Stimulated activated CD4-positive, alpha-beta T cell treated with anti-CD3 and anti-CD28 coated beads, Interleukin-15, amount 100 ng/mL, for 1 hour (primary cell): Measurements from ENCODE around the gene ASCC3.

ENCODE experiments used
- DNase-seq, 2 donors: peaks; one replicate each; pipeline ENCODE4 v3.0.0-alpha.2; 2020; ENCODE audit warnings: low read depth in 1 of 2, low spot score in 1 of 2

ASCC3 gene

DNA sequence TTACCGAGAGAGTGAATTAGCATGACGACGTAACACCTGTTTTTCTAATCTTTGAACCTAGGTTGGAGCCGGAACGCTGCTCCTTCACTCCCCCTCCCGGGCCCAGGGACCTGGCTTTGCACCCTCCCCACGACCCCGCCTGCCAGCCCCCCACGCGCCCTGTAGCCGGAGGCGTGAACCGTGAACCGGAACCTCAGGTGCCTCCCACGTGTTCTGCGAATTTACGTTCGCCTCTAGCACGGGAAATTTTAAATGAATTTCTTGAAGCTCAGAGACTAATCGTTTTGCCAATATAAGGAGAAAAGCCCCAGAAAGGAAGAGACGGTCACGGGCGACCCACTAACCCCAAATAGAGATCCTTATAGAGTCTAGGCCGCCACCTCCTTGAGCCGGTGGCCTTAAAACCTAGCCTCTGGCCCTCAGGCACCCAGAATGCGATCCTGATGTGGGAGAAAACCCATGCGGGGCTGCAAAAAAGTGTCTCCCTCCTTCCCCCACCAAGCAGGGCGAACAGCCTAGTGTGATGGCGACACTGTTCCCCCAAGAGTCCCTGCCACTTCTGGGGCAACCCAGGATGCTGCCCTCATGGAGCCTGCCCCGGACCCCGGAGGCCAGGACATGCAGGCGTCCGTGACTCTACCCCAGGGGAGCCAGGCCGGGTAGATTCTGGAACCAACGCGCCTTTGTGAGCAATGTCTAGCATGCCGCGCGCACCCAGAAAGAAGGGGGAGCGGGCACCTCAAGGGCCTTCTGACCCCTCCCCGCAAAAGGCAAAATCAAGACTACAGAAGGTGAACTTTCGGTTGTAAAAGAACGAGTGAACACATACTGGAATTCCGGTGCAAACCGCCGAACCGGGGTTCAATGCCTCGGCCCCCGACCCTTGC lies 413.8 kb downstream of the ASCC3 start:
- DNase-seq, result no peak

DNA sequence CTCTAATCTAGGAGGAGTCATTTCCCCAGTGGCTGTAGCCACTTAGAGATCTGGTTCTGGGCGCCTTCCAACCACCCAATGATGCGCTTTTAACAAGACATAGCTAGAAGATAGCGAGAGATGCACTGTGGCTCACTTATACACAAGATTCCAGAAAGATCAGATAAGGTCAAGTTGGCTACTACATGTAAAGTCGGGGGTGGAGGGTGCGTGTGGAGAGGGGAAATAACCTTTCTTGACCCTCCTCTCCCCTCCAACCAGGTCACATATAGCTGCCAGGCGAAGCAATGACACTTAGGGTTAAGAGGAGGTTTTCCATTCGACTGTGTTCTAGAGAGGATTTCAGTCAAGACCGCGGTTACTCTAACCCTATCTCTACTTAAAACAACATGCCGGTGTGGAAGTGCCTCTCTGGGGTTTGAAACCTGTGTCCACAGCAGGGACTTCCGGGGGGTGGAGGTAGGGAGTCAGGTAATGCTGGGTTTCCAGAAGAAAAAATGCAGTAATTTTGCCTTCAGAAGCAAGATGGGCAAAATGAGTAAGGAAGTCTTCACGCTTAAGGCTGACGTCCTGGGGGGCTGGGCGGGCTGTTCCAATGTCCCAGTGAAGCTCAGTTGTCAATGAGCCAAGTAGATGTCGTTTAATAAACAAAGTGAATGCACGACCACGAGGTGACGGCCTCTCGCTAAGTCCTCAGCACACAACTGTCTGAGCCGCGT lies 414.6 kb downstream of the ASCC3 start:
- DNase-seq, result no peak

DNA sequence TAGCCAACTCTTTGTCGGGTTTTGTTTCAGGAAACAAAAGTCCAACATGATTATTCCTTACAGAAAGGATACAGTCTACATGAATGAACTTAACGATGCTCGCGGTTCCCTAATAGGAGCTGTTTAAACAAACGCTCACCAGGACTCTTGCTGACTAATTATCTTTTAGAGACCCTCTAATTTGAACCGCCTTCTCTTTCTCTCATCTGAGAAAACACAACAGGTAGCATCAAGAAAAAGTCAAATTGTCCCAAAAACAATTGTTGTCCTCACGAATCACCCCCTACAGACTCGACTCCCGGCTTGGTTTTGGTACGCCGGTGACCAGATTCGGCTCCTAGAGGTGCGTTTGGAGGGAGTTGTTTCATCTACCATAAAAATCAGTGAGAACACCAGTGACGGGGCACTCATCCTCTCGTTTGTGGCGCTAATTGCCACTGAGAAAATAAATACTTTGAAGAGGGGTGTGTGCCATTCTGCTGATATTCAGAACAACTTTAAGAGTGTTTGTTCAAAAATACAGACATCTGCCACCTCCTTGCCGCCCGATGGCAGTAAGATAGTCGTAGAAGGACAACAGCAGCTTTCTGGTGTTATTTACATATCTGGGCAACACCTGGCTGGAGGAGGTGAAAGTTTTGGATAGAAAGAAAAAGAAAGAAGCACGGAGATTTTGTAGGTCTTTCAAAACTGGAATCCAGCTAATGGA lies 415.3 kb downstream of the ASCC3 start:
- DNase-seq, result no peak

DNA sequence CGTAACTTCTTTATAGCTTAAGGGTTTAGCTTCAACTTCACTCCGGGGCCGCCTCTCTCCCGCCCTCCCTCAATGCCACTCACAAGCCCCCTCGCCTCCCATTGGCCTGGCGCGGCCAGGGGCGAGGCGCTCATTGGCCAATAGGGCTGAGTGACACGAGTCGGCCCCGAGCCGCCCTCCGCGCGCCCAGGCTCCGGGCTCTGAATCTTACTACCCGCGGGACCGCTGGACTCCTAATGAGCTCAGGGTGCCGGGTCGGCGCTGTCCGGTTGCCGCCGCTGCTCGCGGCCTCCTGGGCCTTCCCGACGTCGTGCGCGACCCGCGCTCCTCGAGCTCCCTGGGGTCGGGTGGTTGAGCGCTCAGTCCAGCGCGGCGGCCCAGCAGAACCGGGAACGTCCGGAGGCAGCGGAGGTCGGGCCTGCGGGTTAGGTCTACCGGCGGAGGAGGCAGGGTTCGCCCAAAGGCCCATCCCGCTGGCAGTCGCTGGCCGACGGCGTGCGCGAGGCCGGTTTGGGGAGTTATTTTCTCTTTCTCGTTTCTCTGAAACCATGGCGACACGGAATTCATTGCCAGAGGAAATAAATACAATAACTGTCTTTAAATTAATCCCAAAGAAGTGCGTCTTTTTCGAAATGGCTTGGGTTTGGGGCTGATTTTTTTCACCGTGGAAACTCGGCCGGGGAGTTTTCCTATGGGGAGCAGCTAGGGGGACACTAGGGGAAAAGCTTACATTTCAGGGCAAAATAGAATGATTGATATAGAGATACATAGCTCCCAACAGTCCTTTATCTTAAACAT lies 416.0 kb downstream of the ASCC3 start, which contains the start of gene SIM1:
TSS of gene SIM1 (minus strand) at position 19 of the 798 bp plus-strand sequence. CDS start 1,453 bp downstream, outside the sequence.
- DNase-seq, result no peak

- no peak for DNase-seq
Measured at GRCh38 chr6:100464162-100464851, 416.8 kb downstream of the ASCC3 start.

GRCh38 chr6:100463630-100464161 lies 417.4 kb downstream of the ASCC3 start:
- DNase-seq, result no peak

DNA sequence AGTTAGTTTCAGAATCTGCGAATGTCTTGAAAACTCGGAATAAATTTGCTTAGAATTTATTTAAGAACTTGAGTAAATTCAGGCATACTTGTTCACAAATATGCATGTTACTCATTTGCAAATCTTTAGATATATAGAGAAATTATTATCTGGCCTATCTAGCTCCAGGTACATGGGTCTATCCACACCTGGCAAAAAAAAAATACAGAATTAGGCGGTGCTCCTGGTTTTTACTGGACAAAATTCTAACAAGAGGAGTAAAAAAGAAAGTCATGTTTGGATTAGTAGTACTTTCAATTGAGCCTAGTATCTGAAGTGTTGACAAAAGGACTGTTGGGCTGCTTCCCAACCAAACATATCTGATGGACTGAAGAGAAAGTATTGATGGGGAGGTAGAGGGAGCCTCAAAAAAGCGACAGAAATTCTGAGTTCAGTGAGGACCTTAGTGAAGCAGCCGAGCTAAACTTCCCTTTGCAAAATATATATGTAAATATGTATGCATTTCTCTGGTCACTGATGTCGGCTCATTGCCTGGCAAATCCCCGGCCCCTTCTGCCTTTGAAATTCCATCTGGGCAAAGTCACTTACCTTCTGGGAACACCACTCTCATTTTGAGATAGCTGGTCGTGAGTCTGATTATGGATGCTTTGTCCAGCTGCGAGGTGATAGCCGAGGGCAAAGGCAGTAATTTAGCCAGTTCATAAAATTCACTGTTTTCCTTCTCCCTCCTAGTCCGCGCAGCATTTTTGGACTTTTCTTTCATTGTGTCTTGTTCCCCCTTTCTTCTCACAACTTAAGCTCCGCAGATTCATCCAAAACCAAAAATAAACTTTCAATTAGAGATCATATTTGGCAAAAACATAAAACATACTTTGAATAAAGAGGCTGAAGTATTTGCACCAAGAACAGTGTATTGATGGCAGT lies 418.2 kb downstream of the ASCC3 start:
- no peak for DNase-seq

GRCh38 chr6:100461917-100462705 lies 419.0 kb downstream of the ASCC3 start:
- no peak for DNase-seq

DNA sequence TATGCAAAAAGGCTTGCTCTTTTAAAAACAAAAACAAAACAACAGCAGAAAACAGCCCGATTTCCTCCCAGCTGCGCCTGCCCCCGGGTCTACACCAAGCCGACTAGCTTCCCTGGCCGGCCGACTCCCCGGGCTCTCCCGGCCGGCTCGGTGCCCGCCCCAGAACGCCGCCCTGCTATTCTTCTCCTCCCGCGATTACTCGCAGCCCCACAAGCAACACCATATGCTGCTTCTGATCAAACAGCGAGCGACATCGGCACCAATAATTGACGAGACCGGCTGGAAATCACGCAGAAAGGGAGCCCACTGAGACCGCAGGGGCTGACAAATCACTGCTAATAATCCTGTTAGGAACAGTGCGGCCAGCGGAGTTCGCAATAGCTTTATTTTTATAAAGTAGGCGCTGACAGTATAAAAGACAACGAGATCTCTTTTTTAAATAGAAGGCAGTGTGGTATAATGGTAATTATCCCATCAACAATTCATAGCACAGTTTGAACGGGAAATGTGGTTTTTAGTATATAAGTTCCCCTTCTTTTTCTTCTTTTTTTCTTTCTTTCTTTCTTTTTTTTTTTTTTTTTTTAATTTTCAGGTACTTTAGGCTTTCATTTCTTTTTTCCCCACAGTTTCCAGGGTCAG lies 419.7 kb downstream of the ASCC3 start:
- no peak for DNase-seq

DNA sequence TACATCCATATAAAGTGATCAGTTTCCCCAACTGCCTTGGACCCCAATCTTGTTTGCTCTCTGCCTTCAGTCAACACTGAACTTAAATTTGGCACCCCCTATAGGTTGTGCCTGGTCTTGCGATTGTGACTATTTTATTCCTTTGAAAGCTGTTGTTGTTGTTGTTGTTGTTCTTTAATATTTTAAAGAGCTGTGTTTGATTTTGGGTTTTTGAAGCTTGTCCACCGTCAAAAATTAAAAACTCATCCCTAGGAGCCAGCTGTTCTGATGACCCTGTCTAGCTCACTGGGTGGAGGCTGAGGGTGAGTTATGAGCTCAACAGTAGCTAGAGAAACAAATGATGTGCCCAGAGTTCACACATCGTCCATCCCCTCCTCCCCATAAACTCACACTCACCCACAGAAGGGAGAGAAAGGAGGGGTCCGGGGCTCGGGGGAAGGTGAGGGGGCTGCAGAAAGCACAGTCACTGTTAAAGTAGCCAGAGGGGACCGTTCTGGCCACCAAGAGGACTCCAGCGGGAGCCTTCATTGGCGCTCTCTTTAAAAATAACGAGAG lies 420.4 kb downstream of the ASCC3 start:
- no peak for DNase-seq

GRCh38 chr6:100459592-100460184 lies 421.4 kb downstream of the ASCC3 start:
- no peak for DNase-seq

GRCh38 chr6:100458841-100459591 lies 422.1 kb downstream of the ASCC3 start:
- no peak for DNase-seq
